Measurements from ENCODE around the gene TNFSF15. TPM values are rescaled to one million over a fixed set of nuclear protein-coding genes. Genes with fewer than 3 reads are reported as not detected.

Gene TNFSF15
- total RNA-seq, 1 donor from 2014 or later = 12.2 TPM

DNA sequence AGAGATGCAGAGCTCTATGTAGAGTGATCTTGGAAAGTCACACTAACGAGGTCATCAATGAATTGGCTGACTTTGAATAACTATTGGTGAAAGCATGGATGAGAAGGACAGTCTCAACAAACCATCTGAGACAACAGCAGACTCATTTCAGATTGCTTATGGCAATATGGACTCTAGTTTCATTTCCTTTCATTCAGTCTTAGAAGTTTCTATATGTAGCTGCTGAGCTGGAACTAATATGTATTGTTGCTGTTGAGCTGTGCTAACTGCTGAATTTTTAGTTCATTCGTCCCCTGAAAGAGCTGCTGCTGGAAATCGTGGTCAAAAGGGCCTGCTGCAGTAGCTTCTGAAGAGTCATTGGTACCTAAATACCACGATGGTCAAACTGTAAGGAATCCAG is 31.3 kb downstream of the TNFSF15 start:
- H3K4me1 Mint-ChIP-seq = peaks cover 19% of the 10 kb centered on the region

DNA sequence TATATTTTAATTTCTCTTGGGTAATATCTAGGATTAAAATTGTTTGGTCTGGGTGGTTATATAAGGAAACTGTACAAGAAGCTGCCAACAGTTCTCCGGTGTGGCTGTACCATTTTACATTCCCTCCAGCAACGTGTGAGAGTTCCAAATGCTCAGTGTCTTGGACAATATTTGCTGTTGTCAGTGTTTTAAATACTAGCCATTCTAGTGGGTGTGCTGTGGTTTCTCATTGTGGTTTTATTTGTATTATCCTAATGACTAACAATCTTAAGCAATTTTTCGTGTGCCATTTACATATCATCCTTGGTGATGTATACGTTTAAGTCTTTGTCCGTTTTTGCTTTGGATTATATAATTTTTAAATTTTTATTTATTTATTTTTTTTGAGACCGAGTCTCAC is 34.0 kb downstream of the TNFSF15 start:
- TF ChIP-seq CTCF (IDR thresholded peaks at IDR 0.05; ENCODE audit: unreplicated experiment) = no peak
- no peak overlapping the region for H3K4me3 Mint-ChIP-seq
- H3K4me1 Mint-ChIP-seq = peaks cover 13% of the 10 kb centered on the region
- H3K27ac Mint-ChIP-seq = no peak overlapping the region
- no peaks in the 10 kb centered on the region for H3K27me3 Mint-ChIP-seq (ENCODE audit: low read depth)
- H3K36me3 Mint-ChIP-seq = no peaks in the 10 kb centered on the region
- H3K9me3 Mint-ChIP-seq = peaks cover 2% of the 10 kb centered on the region
- no peak for DNase-seq (ENCODE audit: low spot score in 2 of 2, unreplicated experiment in 2 of 2)

More for the DNA sequence above, 31.3 kb downstream of the TNFSF15 start:
- TF ChIP-seq CTCF (IDR thresholded peaks at IDR 0.05; ENCODE audit: unreplicated experiment) = no peak
- Mint-ChIP-seq H3K27me3 (ENCODE audit: low read depth) (no peaks in the 10 kb centered on the region), H3K4me3 (no peak overlapping the region), H3K9me3 (peaks cover 2% of the 10 kb centered on the region), H3K27ac (no peak overlapping the region), H3K36me3 (no peaks in the 10 kb centered on the region)
- no peak for DNase-seq (ENCODE audit: low spot score in 2 of 2, unreplicated experiment in 2 of 2)

DNA sequence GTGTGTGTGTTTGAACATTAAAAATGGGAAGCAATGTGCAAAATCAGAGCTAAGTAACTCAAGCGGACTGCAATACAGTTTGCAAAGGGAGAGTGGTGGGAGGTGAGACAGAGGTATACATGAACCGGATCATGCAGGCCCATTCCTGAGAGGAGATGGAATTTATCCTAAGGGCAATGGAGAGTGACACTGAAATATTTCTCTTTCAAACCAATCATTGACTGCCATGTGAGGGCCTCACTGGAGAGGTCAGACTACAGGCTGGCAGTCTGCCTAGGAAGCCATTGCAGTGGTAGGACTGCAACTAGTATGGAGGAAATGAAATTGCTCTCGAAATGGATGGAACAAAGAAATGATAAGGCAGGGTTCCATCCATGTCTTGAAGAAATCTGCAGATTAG is 34.8 kb downstream of the TNFSF15 start:
- no peaks in the 10 kb centered on the region for H3K36me3 Mint-ChIP-seq
- no peaks in the 10 kb centered on the region for H3K27me3 Mint-ChIP-seq (ENCODE audit: low read depth)
- H3K4me3 Mint-ChIP-seq = no peak overlapping the region
- H3K9me3 Mint-ChIP-seq = peaks cover 2% of the 10 kb centered on the region
- no peak overlapping the region for H3K27ac Mint-ChIP-seq
- H3K4me1 Mint-ChIP-seq = peaks cover 10% of the 10 kb centered on the region
- no peak for DNase-seq (ENCODE audit: low spot score in 2 of 2, unreplicated experiment in 2 of 2)
- TF ChIP-seq CTCF (IDR thresholded peaks at IDR 0.05; ENCODE audit: unreplicated experiment) = no peak

DNA sequence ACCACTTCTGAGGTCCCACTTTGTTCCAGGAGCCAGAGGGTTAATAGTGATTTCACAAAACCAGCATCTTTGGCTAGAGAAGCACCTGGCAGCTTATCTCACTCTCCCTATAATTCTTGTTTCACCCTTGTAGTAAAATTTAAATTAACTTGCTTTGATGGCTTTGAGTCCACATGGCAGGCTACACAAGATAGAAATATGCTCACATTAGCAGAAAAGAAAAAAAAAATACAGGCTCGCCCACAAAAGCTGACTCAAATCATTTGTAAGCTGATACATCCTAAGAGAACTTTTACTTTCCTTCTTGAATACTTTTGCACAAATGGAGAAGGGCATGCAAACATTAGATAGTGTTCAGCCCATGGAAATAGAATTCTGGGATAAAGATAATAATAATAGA is 36.2 kb downstream of the TNFSF15 start:
- Mint-ChIP-seq H3K4me3 (no peak overlapping the region), H3K9me3 (peaks cover under 1% of the 10 kb centered on the region), H3K27ac (no peak overlapping the region), H3K36me3 (no peaks in the 10 kb centered on the region), H3K4me1 (peaks cover 3% of the 10 kb centered on the region), H3K27me3 (ENCODE audit: low read depth) (no peaks in the 10 kb centered on the region)
- no peak for DNase-seq (ENCODE audit: low spot score in 2 of 2, unreplicated experiment in 2 of 2)
- TF ChIP-seq CTCF (IDR thresholded peaks at IDR 0.05; ENCODE audit: unreplicated experiment) = no peak

DNA sequence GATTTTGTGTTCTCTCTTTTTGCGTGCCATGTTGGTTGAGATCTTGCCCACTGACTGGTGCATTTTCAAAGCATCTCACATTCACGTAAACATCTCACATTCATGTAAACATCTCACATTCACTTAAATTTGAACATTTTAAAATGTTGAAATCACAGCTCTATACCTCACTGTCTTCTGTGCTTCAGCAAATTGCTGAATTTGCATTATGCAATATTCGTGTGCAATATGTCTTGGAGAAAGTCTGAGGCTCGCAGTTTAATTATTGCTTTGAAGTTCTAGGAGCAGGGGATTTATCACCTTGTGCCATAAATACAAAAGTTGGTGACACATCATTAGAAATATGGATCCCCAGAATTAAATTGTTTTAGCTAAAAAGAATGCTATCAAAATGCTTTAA is 42.6 kb downstream of the TNFSF15 start:
- TF ChIP-seq CTCF (IDR thresholded peaks at IDR 0.05; ENCODE audit: unreplicated experiment) = no peak
- no peaks in the 10 kb centered on the region for H3K27me3 Mint-ChIP-seq (ENCODE audit: low read depth)
- no peak for DNase-seq (ENCODE audit: low spot score in 2 of 2, unreplicated experiment in 2 of 2)
- H3K36me3 Mint-ChIP-seq = no peaks in the 10 kb centered on the region
- H3K4me1 Mint-ChIP-seq = peaks cover 17% of the 10 kb centered on the region
- H3K4me3 Mint-ChIP-seq = no peak overlapping the region
- peaks cover 4% of the 10 kb centered on the region for H3K9me3 Mint-ChIP-seq
- H3K27ac Mint-ChIP-seq = no peak overlapping the region

GRCh38 chr9:114761523-114761922 is 44.3 kb downstream of the TNFSF15 start:
- H3K36me3 Mint-ChIP-seq = no peaks in the 10 kb centered on the region
- no peak overlapping the region for H3K27ac Mint-ChIP-seq
- no peak overlapping the region for H3K4me3 Mint-ChIP-seq
- peaks cover 6% of the 10 kb centered on the region for H3K27me3 Mint-ChIP-seq (ENCODE audit: low read depth)
- DNase-seq (ENCODE audit: low spot score in 2 of 2, unreplicated experiment in 2 of 2) = no peak
- H3K4me1 Mint-ChIP-seq = peaks cover 17% of the 10 kb centered on the region
- TF ChIP-seq CTCF (IDR thresholded peaks at IDR 0.05; ENCODE audit: unreplicated experiment) = no peak
- H3K9me3 Mint-ChIP-seq = peaks cover 4% of the 10 kb centered on the region
